ENCODE measurements around the gene TRIP6. TPM values are rescaled to one million over a fixed set of nuclear protein-coding genes. Genes with fewer than 3 reads are reported as not detected.

Gene TRIP6
- total and polyA plus RNA-seq, 2 of the 8 experiments (the other 6 are each of a cell fraction or from before 2014, with no cell fraction given) = 88.4 to 103 TPM

GRCh38 chr7:100890653-100891567 is 23.7 kb downstream of the TRIP6 start:
- H3K4me3 ChIP-seq (ENCODE audit: extremely low read depth in 1 of 4, insufficient read depth in 2 of 4, low read depth in 3 of 4, low read length in 4 of 4) = peak overlapping the region; percentile 65 to 91 (median 66)
- H3K27me3 ChIP-seq (replicated peaks in 1 of 4; ENCODE audit: control insufficient read depth in 3 of 4, extremely low read depth in 1 of 4, insufficient read depth in 3 of 4, low read length in 3 of 4) = peaks cover 4 to 20% (median 9%) of the 10 kb centered on the region in 4 experiments
- DNase-seq (ENCODE audit: low read depth in 1 of 2, low spot score in 2 of 2) (peak in 1 of 2 experiments; percentile 74), FAIRE-seq (no peak)
- H3K4me2 ChIP-seq (ENCODE audit: insufficient read depth in 1 of 2, low read depth in 2 of 2, low read length in 2 of 2) = peak overlapping the region; percentile 91 to 96
- H3K9ac ChIP-seq (replicated peaks in 1 of 4; ENCODE audit: extremely low read depth in 1 of 4, low read depth in 3 of 4, low read length in 3 of 4) = peak overlapping the region; percentile 26 to 52 (median 48); a peak in 4 of 7 replicates
- H3K79me2 ChIP-seq (ENCODE audit: control insufficient read depth in 1 of 2, insufficient read depth in 2 of 2, low read length in 2 of 2) = peaks cover 0 to 25% of the 10 kb centered on the region in 2 experiments; a peak in 2 of 4 replicates
- H3K4ac ChIP-seq (replicated peaks; ENCODE audit: insufficient read length, low read depth, low read length) = peak overlapping the region; percentile 96
- CTCF ChIA-PET (ENCODE audit: partially characterized antibody) = interaction anchor here (0.5 to 1.7 kb wide), 11 partner anchors 20 to 277 kb away, joined by 3 to 6 read pairs (median 4); partner anchors contain the start of genes MUC17, POP7 and SLC12A9
- H2AFZ ChIP-seq (ENCODE audit: low read length) = no peak overlapping the region
- peak; percentile 32 for TF ChIP-seq EZH2 (IDR thresholded peaks at IDR 0.05; ENCODE audit: low read depth, low read length, severe bottlenecking)
- peak; percentile 47 for TF ChIP-seq SAP30 (IDR thresholded peaks at IDR 0.05; ENCODE audit: insufficient read depth, insufficient replicate concordance, low read length)
- TF ChIP-seq HDAC2 (IDR thresholded peaks at IDR 0.05; ENCODE audit: borderline replicate concordance in 1 of 2, low read depth in 2 of 2, low read length in 2 of 2) = 0 out of 4 replicates have a peak, but pooled peaks of 1 of the 2 experiments have one; percentile 41
- TF ChIP-seq MAFK (IDR thresholded peaks at IDR 0.05; ENCODE audit: low read depth, low read length) = no peak
- TF ChIP-seq TAF1 (IDR thresholded peaks at IDR 0.05; ENCODE audit: low read depth, low read length) = 0 out of 2 replicates have a peak, but pooled peaks have one; percentile 28
- peak; percentile 54 for TF ChIP-seq KDM4A (IDR thresholded peaks at IDR 0.05; ENCODE audit: low read depth, low read length, severe bottlenecking)
- POLR2A ChIA-PET (ENCODE audit: partially characterized antibody) = interaction anchor here (0.6 to 10.1 kb wide), 18 partner anchors 8 to 789 kb away, joined by 3 to 313 read pairs (median 6); partner anchors contain the start of genes AP4M1, MCM7, MUC3A and SRRT
- peak overlapping the region; percentile 96 for H3K18ac ChIP-seq (ENCODE audit: extremely low read depth, low read length)
- H3K9me3 ChIP-seq (ENCODE audit: insufficient read depth in 2 of 2, low read depth in 1 of 2, low read length in 1 of 2) = no peaks in the 10 kb centered on the region; a peak in 1 of 4 replicates
- no peak overlapping the region for H2BK20ac ChIP-seq (ENCODE audit: low read length)
- H2BK15ac ChIP-seq (ENCODE audit: low read length) = peak overlapping the region; percentile 2; the same call in 1 of the 2 replicates
- peaks cover 10 to 15% of the 10 kb centered on the region in 2 experiments for H4K20me1 ChIP-seq (replicated peaks in 1 of 2; ENCODE audit: control insufficient read depth in 1 of 2, insufficient read depth in 2 of 2, low read length in 2 of 2)
- no peak overlapping the region for H2BK12ac ChIP-seq (ENCODE audit: low read depth, low read length)
- peak overlapping the region; percentile 98 for H4K91ac ChIP-seq (replicated peaks; ENCODE audit: insufficient read length, low read length)
- peaks cover 0 to 22% (median 8%) of the 10 kb centered on the region in 4 experiments; a peak in 6 of 7 replicates for H3K4me1 ChIP-seq (replicated peaks in 1 of 4; ENCODE audit: control insufficient read depth in 3 of 4, insufficient read depth in 4 of 4, low read length in 3 of 4)
- H3K23me2 ChIP-seq (ENCODE audit: low read depth, low read length) = peaks cover 19% of the 10 kb centered on the region; the same call in 1 of the 2 replicates
- H4K5ac ChIP-seq (ENCODE audit: insufficient read length, low read depth, low read length) = peak overlapping the region; percentile 92
- 0 out of 2 replicates have a peak overlapping the region, but pooled peaks have one; percentile 45 for H4K8ac ChIP-seq (ENCODE audit: extremely low read depth, insufficient read depth, low read length)
- peak overlapping the region; percentile 82 for H2BK120ac ChIP-seq (replicated peaks; ENCODE audit: low read depth, low read length)
- H3K23ac ChIP-seq (ENCODE audit: insufficient read length) = no peak overlapping the region
- peak overlapping the region; percentile 78 for H3K56ac ChIP-seq (replicated peaks; ENCODE audit: insufficient read length, low read depth, low read length)
- H2AK5ac ChIP-seq (ENCODE audit: low read depth, low read length) = no peak overlapping the region
- 3% methylated on average over 30 of the region's 43 CpGs; no CpG with 5 or more reads in 1 of the 2 experiments for WGBS, 2 experiments (ENCODE audit: extremely low coverage in 1 of 2, insufficient coverage in 1 of 2, insufficient read length in 1 of 2, insufficient replicate concordance in 2 of 2, low coverage in 1 of 2, low lambda C conversion rate in 2 of 2, missing lambda C conversion rate in 1 of 2)
- peak overlapping the region; percentile 99 for H2BK5ac ChIP-seq (ENCODE audit: low read depth, low read length)
- peak overlapping the region; percentile 60 for H3K27ac ChIP-seq (ENCODE audit: low read depth, low read length)
- no peak overlapping the region for H3K14ac ChIP-seq (ENCODE audit: insufficient read length)
- peaks cover 14 to 30% (median 21%) of the 10 kb centered on the region in 4 experiments for H3K36me3 ChIP-seq (ENCODE audit: control insufficient read depth in 2 of 4, insufficient read depth in 4 of 4, low read length in 3 of 4)
- peaks cover 6% of the 10 kb centered on the region; the same call in 1 of the 2 replicates for H3K79me1 ChIP-seq (ENCODE audit: low read depth, low read length)
